Right renal cortex interstitium (tissue), 3 donors: Measurements from ENCODE around the gene PTGER3. TPM values are rescaled to one million over a fixed set of nuclear protein-coding genes. Genes with fewer than 3 reads are reported as not detected.
"Not testable (repeated sequence)": the region's sequence is repeated elsewhere in the genome, so short reads cannot be mapped to it uniquely, and the experiment has no call there.

Source experiments
- DNase-seq, 3 donors: peaks; one replicate each; pipeline ENCODE4 v3.0.0-alpha.2; 2013; ENCODE audit warnings: low read depth in 3 of 3, low spot score in 2 of 3
- polyA plus RNA-seq, 3 donors: library from polyadenylated mRNA; unstranded; fragments of 120-200 nt; gene quantifications; one replicate each; pipeline ENCODE4 v1.2.1, GENCODE V29; 2013; ENCODE audit not compliant: insufficient read length in 3 of 3

The PTGER3 gene
- polyA plus RNA-seq, 3 donors = 46.4 to 55.2 (median 49.1) TPM

GRCh38 chr1:71015745-71016144 is 31.9 kb downstream of the PTGER3 start:
- no peak for DNase-seq

DNA sequence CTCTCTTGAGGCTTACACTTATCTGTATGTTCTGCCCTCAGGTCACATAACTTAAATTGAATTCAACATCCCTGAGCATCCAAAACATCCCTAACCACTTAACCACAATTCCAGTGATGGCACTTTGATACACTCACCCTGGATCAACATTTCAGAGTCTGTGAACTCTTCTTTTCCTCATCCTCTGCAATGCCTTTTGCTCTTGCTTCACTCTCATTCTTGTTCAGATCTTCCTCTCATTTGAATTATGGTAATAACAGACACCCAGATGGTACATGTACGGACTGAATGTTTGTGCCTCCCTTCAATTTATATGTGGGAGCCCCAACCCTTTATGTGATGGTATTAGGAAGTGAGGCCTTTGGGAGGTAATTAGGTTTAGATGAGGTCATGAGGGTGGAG is 33.4 kb downstream of the PTGER3 start:
- DNase-seq = no peak

DNA sequence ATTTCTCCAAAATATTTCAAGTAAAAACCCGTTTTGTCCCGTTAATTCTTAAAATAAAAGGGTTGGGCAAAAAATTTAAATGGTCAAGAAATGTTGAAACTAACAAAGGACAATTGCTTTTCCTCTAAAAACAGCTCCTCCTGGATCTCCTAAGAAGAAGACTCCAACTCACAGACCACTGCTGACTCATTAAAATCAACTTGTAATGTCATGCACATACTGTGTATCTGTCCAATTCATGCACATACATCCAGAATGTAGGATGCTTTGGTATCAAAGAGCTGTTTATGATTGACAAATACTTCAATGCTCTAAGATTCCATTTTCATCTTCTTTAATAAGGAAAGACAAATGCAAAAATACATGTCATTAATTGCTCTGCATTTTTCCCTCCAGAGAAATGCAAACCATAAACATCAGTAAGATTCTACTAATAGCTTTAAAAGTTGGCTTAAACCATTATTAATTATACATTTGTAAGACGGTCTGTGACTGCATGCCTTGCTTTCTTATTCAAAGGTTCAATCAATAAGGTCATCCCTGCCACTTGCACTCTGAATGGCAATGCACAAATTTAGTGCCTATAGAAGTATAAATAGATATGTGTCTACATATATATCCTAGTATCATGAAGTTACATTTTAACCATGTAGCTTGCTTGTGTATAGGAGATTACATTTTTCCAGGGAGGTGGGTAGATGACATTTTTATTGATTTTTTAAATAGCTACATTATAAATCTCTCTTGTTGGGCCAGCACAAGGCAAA is 44.7 kb downstream of the PTGER3 start:
- DNase-seq = no peak

DNA sequence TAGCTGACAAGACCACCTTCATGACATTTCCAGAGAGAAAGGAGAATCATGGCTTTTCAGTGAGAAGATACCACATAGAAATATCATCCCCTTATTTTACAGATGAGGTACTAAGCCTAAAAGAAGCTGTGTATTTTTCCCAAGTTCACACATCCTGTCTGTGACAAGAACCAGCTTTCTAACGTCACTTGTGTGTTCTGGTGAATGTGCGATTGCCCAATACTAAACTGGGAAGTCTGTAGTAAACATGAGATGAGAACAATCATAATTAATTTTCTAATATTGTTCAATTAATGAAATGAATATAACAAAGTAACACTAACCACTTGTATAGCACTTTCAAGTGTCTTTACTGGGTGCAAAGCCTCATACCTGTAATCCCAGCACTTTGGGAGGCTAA is 46.0 kb downstream of the PTGER3 start:
- DNase-seq = no peak

DNA sequence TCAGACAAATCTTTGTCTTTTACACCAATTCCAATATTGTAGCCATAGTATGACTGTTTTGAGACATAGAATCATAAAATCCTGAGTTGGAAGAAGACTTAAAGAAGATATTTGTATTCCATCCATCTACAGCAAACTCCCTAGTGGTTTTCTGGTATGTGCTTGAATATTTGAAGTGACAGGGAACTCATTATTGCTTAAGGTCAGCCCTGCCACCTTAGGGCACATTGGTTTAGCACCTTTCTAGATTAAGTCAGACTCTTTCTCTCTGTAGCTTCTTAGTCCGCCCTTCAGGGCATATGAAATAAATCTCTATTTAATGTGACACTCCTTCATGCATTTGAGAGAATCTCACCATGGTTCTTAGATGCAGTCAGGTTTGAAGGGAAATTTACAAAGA is 49.8 kb downstream of the PTGER3 start:
- no peak for DNase-seq

DNA sequence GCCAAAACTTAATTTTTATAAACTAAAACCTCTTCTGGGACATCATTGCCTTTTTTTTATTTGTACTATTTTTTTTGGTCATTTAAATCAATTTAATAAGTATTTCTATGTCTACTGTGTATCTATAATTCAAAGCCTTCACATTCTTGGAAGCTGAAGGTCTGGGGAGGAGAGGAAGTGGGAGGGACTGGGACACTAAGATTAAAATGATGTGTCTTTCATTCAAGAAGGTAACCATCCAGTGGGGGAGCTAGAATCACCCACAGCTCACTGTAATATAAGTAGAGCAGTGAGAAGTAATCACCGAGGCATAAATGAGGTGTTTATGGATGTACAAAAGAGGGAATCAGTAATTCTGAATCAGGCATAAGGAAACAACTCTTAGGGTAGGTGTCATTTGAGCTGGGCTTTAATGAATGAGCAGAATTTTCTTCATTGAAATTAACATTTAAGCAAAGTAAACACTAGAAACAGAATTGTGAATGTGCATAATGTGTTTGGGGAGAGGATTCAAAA is 52.8 kb downstream of the PTGER3 start:
- no peak for DNase-seq

DNA sequence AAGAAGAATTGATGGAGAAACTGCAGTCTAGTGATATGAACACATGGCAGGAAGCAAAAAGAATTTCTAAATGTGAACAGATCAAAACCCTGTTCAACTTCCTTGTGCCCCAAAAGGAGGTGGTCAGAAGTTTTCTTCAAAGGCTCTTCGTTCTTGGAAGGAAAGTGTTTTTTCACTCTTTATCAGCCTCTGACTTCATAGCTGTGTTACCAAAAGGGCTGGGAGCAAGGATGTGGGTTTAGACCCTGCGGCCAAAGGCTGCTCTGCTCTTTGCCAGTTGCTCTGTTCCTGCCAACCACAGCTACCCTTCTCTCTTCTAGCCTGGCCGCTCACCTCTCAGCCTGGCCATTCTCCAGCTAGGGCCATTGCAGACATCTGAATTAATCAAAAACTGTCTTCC is 53.8 kb downstream of the PTGER3 start:
- DNase-seq = no peak

DNA sequence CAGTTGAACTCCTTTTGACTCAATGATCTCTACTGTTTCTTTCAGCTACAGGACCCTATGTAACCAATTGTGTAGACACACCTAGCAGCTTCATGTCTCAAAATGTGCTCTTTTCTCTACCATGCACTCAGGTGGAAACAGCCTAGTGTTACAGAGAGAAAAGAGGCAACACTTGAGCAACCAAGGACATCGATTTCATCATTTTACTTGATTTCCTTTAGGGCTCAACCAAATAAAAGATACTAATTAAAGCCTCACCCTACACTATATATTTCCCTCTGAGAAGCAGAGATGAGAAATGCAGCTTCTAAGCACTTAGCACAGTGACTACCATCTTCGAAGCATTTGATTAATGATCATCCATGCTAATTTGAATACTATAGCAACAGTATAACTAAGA is 55.1 kb downstream of the PTGER3 start:
- no peak for DNase-seq

GRCh38 chr1:70990469-70991253 is 57.0 kb downstream of the PTGER3 start:
- DNase-seq = no peak

DNA sequence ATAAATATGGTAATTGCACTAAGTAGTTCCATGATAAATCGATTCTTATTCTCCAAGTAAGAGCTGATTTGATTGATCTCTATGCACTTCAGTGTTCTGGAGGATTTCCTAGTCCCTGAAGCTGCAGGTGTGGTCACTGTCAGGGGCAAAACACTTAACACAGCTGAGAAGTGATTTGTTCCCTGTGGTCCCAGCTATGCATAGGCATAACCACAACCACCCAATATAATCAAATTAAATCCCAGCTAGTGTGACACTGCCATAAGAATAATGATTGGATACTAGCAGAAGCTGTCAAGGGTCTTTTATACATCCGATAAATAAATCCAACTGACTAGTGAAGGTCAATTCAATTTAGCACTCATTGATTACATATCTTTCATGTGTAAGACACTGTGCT is 60.1 kb downstream of the PTGER3 start:
- DNase-seq = no peak

GRCh38 chr1:70985776-70986225 is 61.8 kb downstream of the PTGER3 start:
- DNase-seq = not testable (repeated sequence)

DNA sequence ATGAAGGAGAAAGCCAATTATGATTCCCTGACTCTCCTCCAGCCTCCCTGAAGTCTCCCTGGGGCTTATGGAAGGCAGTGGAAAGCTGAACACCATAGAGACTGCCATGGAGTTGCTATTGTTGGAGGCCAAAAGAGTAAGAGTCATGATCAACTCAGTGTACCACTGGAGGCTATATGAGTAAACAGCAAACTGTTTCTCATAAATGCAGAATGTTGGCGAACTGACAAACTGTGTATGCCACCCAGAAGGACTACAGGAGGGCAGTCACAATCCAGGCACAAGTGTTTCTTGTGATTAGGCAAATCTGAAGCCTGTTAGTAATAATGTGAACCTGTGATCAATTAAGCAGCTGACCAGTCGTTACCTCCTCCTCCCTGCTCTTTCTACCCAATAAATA is 62.3 kb downstream of the PTGER3 start:
- not testable (repeated sequence) for DNase-seq

GRCh38 chr1:70980361-70980760 is 67.3 kb downstream of the PTGER3 start:
- no peak for DNase-seq

GRCh38 chr1:70979881-70980280 is 67.7 kb downstream of the PTGER3 start:
- DNase-seq = no peak

GRCh38 chr1:70979313-70979712 is 68.3 kb downstream of the PTGER3 start:
- DNase-seq = no peak

GRCh38 chr1:70978623-70979022 is 69.0 kb downstream of the PTGER3 start:
- no peak for DNase-seq

DNA sequence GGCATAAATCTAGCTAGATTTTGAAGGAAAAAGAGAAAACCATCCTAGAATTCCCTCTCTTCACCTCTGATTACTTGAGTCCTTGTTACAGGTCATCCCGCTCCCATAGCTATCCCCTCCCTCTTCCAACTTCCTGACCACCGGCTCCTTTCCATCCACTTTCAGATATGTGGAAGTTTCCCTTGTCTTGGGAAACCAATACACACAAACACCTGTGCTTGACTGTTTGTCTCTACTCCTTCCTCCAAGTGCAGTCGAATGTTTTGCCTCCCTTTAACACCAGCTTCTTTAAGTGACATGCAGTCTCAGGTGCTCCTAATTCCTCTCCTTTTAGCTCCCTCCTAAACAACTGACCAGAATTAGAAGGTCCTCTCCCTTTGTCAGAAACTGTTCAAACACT is 70.0 kb downstream of the PTGER3 start:
- DNase-seq = no peak

- no peak for DNase-seq
Measured at GRCh38 chr1:70977041-70977440, 70.6 kb downstream of the PTGER3 start.

DNA sequence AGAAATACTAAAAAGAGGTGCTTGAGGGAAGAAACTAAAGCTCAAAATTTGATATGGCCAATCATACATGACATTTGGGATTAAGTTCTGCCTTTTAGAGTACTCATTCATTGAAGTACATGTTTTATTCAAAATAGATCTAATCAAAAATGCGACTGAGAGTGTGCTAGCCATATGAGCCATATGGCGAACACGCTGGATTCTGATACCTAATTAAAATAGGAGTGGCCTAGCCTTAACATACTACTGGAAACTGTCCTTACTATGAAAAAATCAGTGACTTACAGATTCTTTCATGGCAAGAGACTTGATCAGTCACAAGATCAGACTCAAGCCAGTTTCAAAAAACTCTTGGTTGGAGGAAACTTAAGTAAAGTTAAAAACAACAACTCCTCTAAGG is 73.9 kb downstream of the PTGER3 start:
- DNase-seq = no peak

DNA sequence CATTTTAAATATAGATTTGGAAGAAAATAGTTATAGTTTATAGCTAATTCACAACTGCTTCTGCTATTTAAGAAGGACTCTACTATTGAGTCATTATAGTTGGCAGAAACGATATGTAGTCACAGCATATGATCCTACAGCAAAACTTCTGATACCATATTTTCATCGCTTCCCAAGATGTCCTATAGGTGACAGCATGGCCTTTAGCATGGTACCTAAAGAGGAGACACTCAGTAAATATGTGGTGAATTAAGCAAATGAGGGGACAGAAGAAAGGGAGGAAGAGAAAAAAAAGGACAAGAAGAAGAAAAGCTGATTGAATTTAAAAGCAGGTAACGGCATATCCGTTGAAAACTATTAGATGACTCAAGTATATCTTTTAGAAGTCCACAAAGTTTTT is 77.2 kb downstream of the PTGER3 start:
- DNase-seq = no peak

GRCh38 chr1:70966018-70966638 is 81.5 kb downstream of the PTGER3 start:
- DNase-seq = no peak
